HG02973 (cell line): ENCODE measurements around the gene ARGLU1.
A peak's percentile ranks its signal among the peaks of the same experiment; 100 is the strongest.

Experiments used
- ATAC-seq: cut with Tn5 transposase; IDR thresholded peaks from one replicate; pipeline ENCODE4 v1.9.1; 2021; ENCODE audit warnings: moderate library complexity; ENCODE audit not compliant: unreplicated experiment

Gene ARGLU1

GRCh38 chr13:106588367-106588766 lies 20.4 kb upstream of the ARGLU1 start:
- ATAC-seq: no peak

- no peak for ATAC-seq
These were observed 19.9 kb upstream of the ARGLU1 start for GRCh38 chr13:106587787-106588186.

- no peak for ATAC-seq
These were observed 18.8 kb upstream of the ARGLU1 start for GRCh38 chr13:106586648-106587166.

GRCh38 chr13:106581225-106581624 lies 13.3 kb upstream of the ARGLU1 start:
- no peak for ATAC-seq

- ATAC-seq: no peak
These were observed 8.0 kb upstream of the ARGLU1 start for GRCh38 chr13:106575896-106576295.

GRCh38 chr13:106573868-106574267 lies 5.9 kb upstream of the ARGLU1 start:
- ATAC-seq: no peak

GRCh38 chr13:106573284-106573846 lies 5.4 kb upstream of the ARGLU1 start:
- ATAC-seq: no peak

- peak; percentile 53 for ATAC-seq
These were observed 2.4 kb upstream of the ARGLU1 start for GRCh38 chr13:106570299-106570852.

GRCh38 chr13:106569233-106570095 lies 1.5 kb upstream of the ARGLU1 start:
- ATAC-seq: no peak

- peak; percentile 6 for ATAC-seq
These were observed 514 bp upstream of the ARGLU1 start for GRCh38 chr13:106568299-106569003.

- ATAC-seq: peak; percentile 33
These were observed 1.1 kb downstream of the ARGLU1 start for GRCh38 chr13:106566641-106567473.

GRCh38 chr13:106565127-106565775 lies 2.7 kb downstream of the ARGLU1 start:
- ATAC-seq: no peak

- no peak for ATAC-seq
These were observed 5.6 kb downstream of the ARGLU1 start for GRCh38 chr13:106562301-106562700.

- ATAC-seq: peak; percentile 81
These were observed 6.3 kb downstream of the ARGLU1 start for GRCh38 chr13:106561551-106562170.

- peak; percentile 42 for ATAC-seq
These were observed 7.1 kb downstream of the ARGLU1 start for GRCh38 chr13:106560821-106561220.

- no peak for ATAC-seq
These were observed 9.4 kb downstream of the ARGLU1 start for GRCh38 chr13:106558527-106558926.

- no peak for ATAC-seq
These were observed 12.2 kb downstream of the ARGLU1 start for GRCh38 chr13:106555631-106556328.

GRCh38 chr13:106551751-106552150 lies 16.2 kb downstream of the ARGLU1 start:
- ATAC-seq: no peak

GRCh38 chr13:106551350-106551749 lies 16.6 kb downstream of the ARGLU1 start:
- no peak for ATAC-seq
